Cardiac fibroblast (primary cell): ENCODE results near the gene AGAP5.
"Not testable (repeated sequence)": the region's sequence is repeated elsewhere in the genome, so short reads cannot be mapped to it uniquely, and the experiment has no call there.

Source experiments
- DNase-seq, 2 donors: peaks; one replicate each; pipeline versions ENCODE4 v3.0.0 to v3.0.0-alpha.2; 2010; ENCODE audit warnings: low read depth in 2 of 2
- H3K4me3 ChIP-seq, 2 donors: replicated peaks in 1 of 2; 1 replicate in 1 of 2; 2 replicates in 1 of 2; pipeline ENCODE4 v1.5.1; 2011; ENCODE audit warnings: low read depth in 2 of 2, low read length in 2 of 2, mild to moderate bottlenecking in 2 of 2, moderate library complexity in 1 of 2
- CTCF ChIP-seq: IDR thresholded peaks from one replicate; pipeline ENCODE4 v1.5.1; 2011; ENCODE audit warnings: low read depth, mild to moderate bottlenecking, low read length, inconsistent platforms

AGAP5 gene

GRCh38 chr10:73697675-73698159 lies at the start of gene AGAP5:
Gene AGAP5 (minus strand): TSS chr10:73698109. CDS start chr10:73697755, 354 bp downstream.
- not testable (repeated sequence) for DNase-seq

GRCh38 chr10:73746721-73747120 lies 48.8 kb upstream of the AGAP5 start:
- TF ChIP-seq CTCF: no peak
- H3K4me3 ChIP-seq: no peak overlapping the region
- no peak for DNase-seq

More at GRCh38 chr10:73697675-73698159, at the start of gene AGAP5:
- not testable (repeated sequence) for H3K4me3 ChIP-seq

- peak; percentile 67 to 70 for DNase-seq
- TF ChIP-seq CTCF: no peak
- H3K4me3 ChIP-seq: peak overlapping the region; percentile 89 to 97
Observed at GRCh38 chr10:73744664-73744975, 46.7 kb upstream of the AGAP5 start.

- DNase-seq: peak; percentile 97 to 98
- TF ChIP-seq CTCF: no peak
- peak within 1 kb of the TSS; percentile 89 to 97 for H3K4me3 ChIP-seq
Observed at GRCh38 chr10:73743905-73744663, 46.2 kb upstream of the AGAP5 start, which contains the start of gene SEC24C. Gene SEC24C (plus strand): TSS chr10:73744372. CDS start chr10:73746833, 2,461 bp downstream.

GRCh38 chr10:73743327-73743904 lies 45.5 kb upstream of the AGAP5 start:
- TF ChIP-seq CTCF: no peak
- peak overlapping the region; percentile 89 to 97 for H3K4me3 ChIP-seq
- DNase-seq: no peak

- no peak overlapping the region for H3K4me3 ChIP-seq
- TF ChIP-seq CTCF: no peak
- DNase-seq: no peak
Observed at GRCh38 chr10:73742454-73742734, 44.5 kb upstream of the AGAP5 start.

- H3K4me3 ChIP-seq, DNase-seq: not testable (repeated sequence)
Observed at GRCh38 chr10:73740501-73741254, 42.8 kb upstream of the AGAP5 start.
